A172 (cell line): ENCODE results near the gene METTL26. TPM values are rescaled to one million over a fixed set of nuclear protein-coding genes. Genes with fewer than 3 reads are reported as not detected.

Experiments used
- total RNA-seq: library from RNA; depleted of rRNA; stranded (reverse); fragments of >200 nt; shearing (Covaris generic); gene quantifications from 2 replicates; pipeline ENCODE4 v1.2.3, GENCODE V29; 2014; rRNA removed

The METTL26 gene
- total RNA-seq, 1 experiment from 2014 or later: 150 TPM

Other genes with a start within 250 kb of the METTL26 start
- gene NME4, start 239.1 kb downstream of the METTL26 start, total RNA-seq: 161 and 179 TPM in 2 replicates
- 8.1 and 12.5 TPM in 2 replicates for gene DECR2, start 234.4 kb downstream of the METTL26 start, total RNA-seq
- gene RAB11FIP3, start 210.7 kb downstream of the METTL26 start, total RNA-seq: 22.0 and 27.4 TPM in 2 replicates
- gene CAPN15, start 108.6 kb downstream of the METTL26 start, total RNA-seq: 53.5 and 60.0 TPM in 2 replicates
- not detected in 2 replicates for gene PRR35, start 75.9 kb downstream of the METTL26 start, total RNA-seq
- 0.34 TPM in 1 of 2 replicates, not detected in the other for gene NHLRC4, start 69.3 kb downstream of the METTL26 start, total RNA-seq
- gene PIGQ, start 66.3 kb downstream of the METTL26 start, total RNA-seq: 76.5 and 77.1 TPM in 2 replicates
- gene RAB40C, start 46.2 kb downstream of the METTL26 start, total RNA-seq: 16.8 and 20.2 TPM in 2 replicates
- 0.24 TPM in 1 of 2 replicates, not detected in the other for gene WFIKKN1, start 5.3 kb downstream of the METTL26 start, total RNA-seq
- gene MCRIP2, start 5.5 kb upstream of the METTL26 start, total RNA-seq: 27.8 and 36.1 TPM in 2 replicates
- gene WDR90, start 13.1 kb upstream of the METTL26 start, total RNA-seq: 17.1 and 28.7 TPM in 2 replicates
- 38.5 and 41.2 TPM in 2 replicates for gene RHOT2, start 31.8 kb upstream of the METTL26 start, total RNA-seq
- gene RHBDL1, start 39.4 kb upstream of the METTL26 start, total RNA-seq: 2.2 and 2.8 TPM in 2 replicates
- 227 and 249 TPM in 2 replicates for gene STUB1, start 44.1 kb upstream of the METTL26 start, total RNA-seq
- 1.6 and 3.4 TPM in 2 replicates for gene JMJD8, start 48.0 kb upstream of the METTL26 start, total RNA-seq
- 2.9 and 3.1 TPM in 2 replicates for gene WDR24, start 54.1 kb upstream of the METTL26 start, total RNA-seq
- 9.9 and 10.0 TPM in 2 replicates for gene FBXL16, start 69.5 kb upstream of the METTL26 start, total RNA-seq
- 71.9 and 87.2 TPM in 2 replicates for gene METRN, start 78.8 kb upstream of the METTL26 start, total RNA-seq
- gene ANTKMT, start 84.8 kb upstream of the METTL26 start, total RNA-seq: 83.8 and 94.2 TPM in 2 replicates
- gene CCDC78, start 90.1 kb upstream of the METTL26 start, total RNA-seq: 2.1 and 4.0 TPM in 2 replicates
- 15.0 and 25.3 TPM in 2 replicates for gene HAGHL, start 90.8 kb upstream of the METTL26 start, total RNA-seq
- gene CIAO3, start 104.7 kb upstream of the METTL26 start, total RNA-seq: 45.1 and 47.5 TPM in 2 replicates
- gene MSLN, start 124.4 kb upstream of the METTL26 start, total RNA-seq: 6.5 and 7.6 TPM in 2 replicates
- gene RPUSD1, start 152.1 kb upstream of the METTL26 start, total RNA-seq: 58.3 and 70.0 TPM in 2 replicates
- 36.9 and 44.2 TPM in 2 replicates for gene CHTF18, start 152.3 kb upstream of the METTL26 start, total RNA-seq
- gene GNG13, start 164.4 kb upstream of the METTL26 start, total RNA-seq: not detected in 2 replicates